ENCODE measurements around the gene DUSP22.
A peak's percentile ranks its signal among the peaks of the same experiment; 100 is the strongest.
"Not testable (repeated sequence)": the region's sequence is repeated elsewhere in the genome, so short reads cannot be mapped to it uniquely, and the experiment has no call there.

DUSP22 gene

GRCh38 chr6:372336-372911 is 80.1 kb downstream of the DUSP22 start:
- DNase-seq = no peak
- peaks cover 4 to 5% of the 10 kb centered on the region in 2 donors for H3K36me3 Mint-ChIP-seq
- H3K9me3 Mint-ChIP-seq = peaks cover 3 to 9% of the 10 kb centered on the region in 2 donors
- peak overlapping the region; percentile 62 to 68 for H3K4me3 Mint-ChIP-seq
- peaks cover 29 to 32% of the 10 kb centered on the region in 2 donors for H3K4me1 Mint-ChIP-seq
- H3K27me3 Mint-ChIP-seq = peaks cover 8 to 11% of the 10 kb centered on the region in 2 donors
- peak; percentile 82 to 83 for ATAC-seq (replicated peaks)
- peak overlapping the region; percentile 9 for H3K27ac Mint-ChIP-seq

- peaks cover 2 to 5% of the 10 kb centered on the region in 2 donors for H3K36me3 Mint-ChIP-seq
- no peak for DNase-seq
- peaks cover 27 to 32% of the 10 kb centered on the region in 2 donors for H3K4me1 Mint-ChIP-seq
- H3K4me3 Mint-ChIP-seq = peak overlapping the region in 1 of 2 donors; percentile 68
- H3K9me3 Mint-ChIP-seq = peaks cover 3 to 9% of the 10 kb centered on the region in 2 donors
- no peak overlapping the region for H3K27ac Mint-ChIP-seq
- H3K27me3 Mint-ChIP-seq = peaks cover 8 to 11% of the 10 kb centered on the region in 2 donors
- ATAC-seq (replicated peaks) = peak; percentile 18 to 26
Observed at GRCh38 chr6:373031-373430, 80.7 kb downstream of the DUSP22 start.

- DNase-seq (no peak), ATAC-seq (replicated peaks) (no peak)
- peaks cover 3 to 9% of the 10 kb centered on the region in 2 donors for H3K9me3 Mint-ChIP-seq
- H3K4me3 Mint-ChIP-seq = no peak overlapping the region
- H3K27ac Mint-ChIP-seq = no peak overlapping the region
- H3K36me3 Mint-ChIP-seq = peaks cover 2 to 5% of the 10 kb centered on the region in 2 donors
- peaks cover 8 to 11% of the 10 kb centered on the region in 2 donors for H3K27me3 Mint-ChIP-seq
- peaks cover 36 to 42% of the 10 kb centered on the region in 2 donors for H3K4me1 Mint-ChIP-seq
Observed at GRCh38 chr6:373773-374724, 81.8 kb downstream of the DUSP22 start.

GRCh38 chr6:374956-375355 is 82.7 kb downstream of the DUSP22 start:
- no peak overlapping the region for H3K27ac Mint-ChIP-seq
- H3K27me3 Mint-ChIP-seq = peaks cover 8 to 11% of the 10 kb centered on the region in 2 donors
- H3K9me3 Mint-ChIP-seq = peaks cover 3 to 9% of the 10 kb centered on the region in 2 donors
- H3K4me3 Mint-ChIP-seq = no peak overlapping the region
- ATAC-seq (replicated peaks) = no peak
- peaks cover 0 to 2% of the 10 kb centered on the region in 2 donors for H3K36me3 Mint-ChIP-seq
- DNase-seq = no peak
- peaks cover 41 to 51% of the 10 kb centered on the region in 2 donors for H3K4me1 Mint-ChIP-seq

GRCh38 chr6:376827-377640 is 84.7 kb downstream of the DUSP22 start:
- H3K4me3 Mint-ChIP-seq = peak overlapping the region; percentile 17 to 30
- peaks cover 2 to 4% of the 10 kb centered on the region in 2 donors for H3K36me3 Mint-ChIP-seq
- H3K4me1 Mint-ChIP-seq = peaks cover 50 to 62% of the 10 kb centered on the region in 2 donors
- peak overlapping the region; percentile 79 for H3K27ac Mint-ChIP-seq
- peaks cover 3 to 9% of the 10 kb centered on the region in 2 donors for H3K9me3 Mint-ChIP-seq
- ATAC-seq (replicated peaks) (peak; percentile 30 to 44), DNase-seq (no peak)
- H3K27me3 Mint-ChIP-seq = peaks cover 0 to under 1% of the 10 kb centered on the region in 2 donors

- not testable (repeated sequence) for H3K27ac Mint-ChIP-seq; H3K9me3 Mint-ChIP-seq; H3K4me3 Mint-ChIP-seq; H3K27me3 Mint-ChIP-seq; H3K36me3 Mint-ChIP-seq; DNase-seq; ATAC-seq (replicated peaks)
- peaks cover 46 to 61% of the 10 kb centered on the region in 2 donors for H3K4me1 Mint-ChIP-seq
Observed at GRCh38 chr6:377641-378020, 85.3 kb downstream of the DUSP22 start.

- Mint-ChIP-seq H3K9me3 (peaks cover 3 to 9% of the 10 kb centered on the region in 2 donors), H3K27me3 (no peaks in the 10 kb centered on the region), H3K36me3 (peaks cover 2 to 4% of the 10 kb centered on the region in 2 donors), H3K4me1 (peaks cover 42 to 55% of the 10 kb centered on the region in 2 donors), H3K27ac (peak overlapping the region; percentile 33), H3K4me3 (no peak overlapping the region)
- DNase-seq (no peak), ATAC-seq (replicated peaks) (peak; percentile 51 to 57)
Observed at GRCh38 chr6:378090-378957, 86.0 kb downstream of the DUSP22 start.

- Mint-ChIP-seq H3K9me3 (peaks cover 3 to 9% of the 10 kb centered on the region in 2 donors), H3K36me3 (peaks cover 2 to 4% of the 10 kb centered on the region in 2 donors), H3K27ac (no peak overlapping the region), H3K4me1 (peaks cover 44 to 56% of the 10 kb centered on the region in 2 donors), H3K27me3 (peaks cover 0 to 5% of the 10 kb centered on the region in 2 donors), H3K4me3 (no peak overlapping the region)
- DNase-seq = no peak
- peak; percentile 19 to 23 for ATAC-seq (replicated peaks)
Observed at GRCh38 chr6:378958-379409, 86.7 kb downstream of the DUSP22 start.

- ATAC-seq (replicated peaks) (peak; percentile 63 to 64), DNase-seq (no peak)
- Mint-ChIP-seq H3K27me3 (peaks cover 0 to 5% of the 10 kb centered on the region in 2 donors), H3K36me3 (peaks cover 2 to 4% of the 10 kb centered on the region in 2 donors), H3K4me1 (peaks cover 48 to 62% of the 10 kb centered on the region in 2 donors), H3K27ac (peak overlapping the region; percentile 75), H3K4me3 (peak overlapping the region; percentile 17 to 26), H3K9me3 (peaks cover 3 to 9% of the 10 kb centered on the region in 2 donors)
Observed at GRCh38 chr6:379410-380181, 87.3 kb downstream of the DUSP22 start.

- DNase-seq = no peak
- no peak for ATAC-seq (replicated peaks)
- peaks cover 0 to 5% of the 10 kb centered on the region in 2 donors for H3K27me3 Mint-ChIP-seq
- no peak overlapping the region for H3K4me3 Mint-ChIP-seq
- no peak overlapping the region for H3K27ac Mint-ChIP-seq
- peaks cover 3 to 9% of the 10 kb centered on the region in 2 donors for H3K9me3 Mint-ChIP-seq
- H3K4me1 Mint-ChIP-seq = peaks cover 52 to 69% of the 10 kb centered on the region in 2 donors
- peaks cover 4% of the 10 kb centered on the region in 2 donors for H3K36me3 Mint-ChIP-seq
Observed at GRCh38 chr6:380234-381218, 88.2 kb downstream of the DUSP22 start.

GRCh38 chr6:381742-382461 is 89.6 kb downstream of the DUSP22 start:
- H3K9me3 Mint-ChIP-seq = peaks cover 3 to 7% of the 10 kb centered on the region in 2 donors
- ATAC-seq (replicated peaks) (no peak), DNase-seq (no peak)
- peaks cover 46 to 68% of the 10 kb centered on the region in 2 donors for H3K4me1 Mint-ChIP-seq
- H3K27me3 Mint-ChIP-seq = peaks cover 0 to 5% of the 10 kb centered on the region in 2 donors
- peaks cover 4% of the 10 kb centered on the region in 2 donors for H3K36me3 Mint-ChIP-seq
- no peak overlapping the region for H3K27ac Mint-ChIP-seq
- H3K4me3 Mint-ChIP-seq = peak overlapping the region in 1 of 2 donors; percentile 12
